B cell (primary cell): Measurements from ENCODE around the gene LONP2. TPM values are rescaled to one million over a fixed set of nuclear protein-coding genes. Genes with fewer than 3 reads are reported as not detected.

ENCODE experiments used
- ATAC-seq: fragments of 200-7000 bp; cut with Tn5 transposase; one replicate; pipeline ENCODE4 v1.10.0; 2021; ENCODE audit warnings: low read depth, mild to moderate bottlenecking, moderate number of reproducible peaks, moderate library complexity
- CTCF ChIA-PET: fragments of 350-600 bp; sonication (Branson Sonifier 250); formaldehyde crosslinking; loops from one replicate; lab custom pipeline; 2021; ENCODE audit warnings: antibody characterized with exemption, inconsistent platforms; lab: Charles Lee
- POLR2A ChIA-PET: fragments of 350-600 bp; sonication (Branson Sonifier 250); formaldehyde crosslinking; loops from one replicate; lab custom pipeline; 2021; ENCODE audit warnings: antibody characterized with exemption; lab: Charles Lee
- DNase-seq: peaks from one replicate; pipeline ENCODE4 v3.0.0; 2013
- H2AFZ ChIP-seq: 2 replicates; pipeline ENCODE4 v1.6.1; 2012; ENCODE audit warnings: mild to moderate bottlenecking, low read depth, low read length; ENCODE audit not compliant: insufficient read depth, poor library complexity, severe bottlenecking
- H3K27ac ChIP-seq, 2 donors: 1 replicate in 1 of 2; 2 replicates in 1 of 2; pipeline ENCODE4 v1.5.1; 2012 to 2013; ENCODE audit warnings: low read length in 2 of 2, mild to moderate bottlenecking in 2 of 2, moderate library complexity in 1 of 2
- H3K27me3 ChIP-seq, 4 experiments: fragments of 200-600 bp in 1 of 4; sonication (generic) in 1 of 4; replicated peaks in 1 of 4; 1 replicate in 2 of 4; 2 replicates in 2 of 4; pipeline versions ENCODE4 v1.6.1 to v1.7.0; 2013 to 2016; ENCODE audit warnings: low read length in 3 of 4, mild to moderate bottlenecking in 2 of 4, mixed read lengths in 1 of 4, moderate library complexity in 1 of 4; ENCODE audit not compliant: insufficient read depth in 4 of 4, control insufficient read depth in 3 of 4; ENCODE audit errors: control extremely low read depth in 1 of 4
- H3K36me3 ChIP-seq, 2 experiments: replicated peaks in 1 of 2; 1 replicate in 1 of 2; 2 replicates in 1 of 2; pipeline versions ENCODE4 v1.6.1 to v1.7.1; 2013; ENCODE audit warnings: low read length in 1 of 2; ENCODE audit not compliant: insufficient read depth in 2 of 2, control insufficient read depth in 1 of 2; ENCODE audit errors: control extremely low read depth in 1 of 2, extremely low read depth in 1 of 2
- H3K4me1 ChIP-seq, 2 donors: fragments of 200-600 bp in 1 of 2; sonication (generic) in 1 of 2; 1 replicate in 1 of 2; 2 replicates in 1 of 2; pipeline versions ENCODE4 v1.5.1 to v1.6.1; 2013 to 2017; ENCODE audit warnings: low read length in 2 of 2; ENCODE audit not compliant: control insufficient read depth in 2 of 2, insufficient read depth in 2 of 2
- H3K4me2 ChIP-seq: replicated peaks from 2 replicates; pipeline ENCODE3; 2012; ENCODE audit warnings: mild to moderate bottlenecking, low read depth, low read length; ENCODE audit not compliant: poor library complexity, severe bottlenecking
- H3K4me3 ChIP-seq, 5 experiments: fragments of 200-600 bp in 1 of 5; sonication (generic) in 1 of 5; 1 replicate in 3 of 5; 2 replicates in 2 of 5; pipeline versions ENCODE4 v1.5.1 to v1.7.0; 2011 to 2016; ENCODE audit warnings: low read length in 4 of 5, mild to moderate bottlenecking in 4 of 5, low read depth in 2 of 5, control low read depth in 1 of 5, moderate library complexity in 1 of 5; ENCODE audit not compliant: insufficient read depth in 1 of 5; ENCODE audit errors: control extremely low read depth in 1 of 5, extremely low read depth in 1 of 5
- H3K79me2 ChIP-seq: fragments of 200-600 bp; sonication (generic); one replicate; pipeline ENCODE4 v1.6.0; 2016; ENCODE audit warnings: low read length; ENCODE audit not compliant: control insufficient read depth, insufficient read depth
- H3K9ac ChIP-seq: fragments of 200-600 bp; sonication (generic); 2 replicates; pipeline ENCODE4 v1.6.1; 2017; ENCODE audit warnings: mild to moderate bottlenecking, low read length, moderate library complexity
- H3K9me3 ChIP-seq, 3 donors: one replicate each; pipeline versions ENCODE4 v1.6.1 to v1.7.1; 2013; ENCODE audit warnings: low read length in 2 of 3; ENCODE audit not compliant: control insufficient read depth in 2 of 3, insufficient read depth in 1 of 3; ENCODE audit errors: control extremely low read depth in 1 of 3
- H4K20me1 ChIP-seq: 2 replicates; pipeline ENCODE4 v1.6.0; 2012; ENCODE audit warnings: mild to moderate bottlenecking, low read length; ENCODE audit not compliant: insufficient read depth, control insufficient read depth, poor library complexity, severe bottlenecking
- H3K27ac Mint-ChIP-seq: one replicate; pipeline ENCODE4 v1.8.0; 2021; ENCODE audit warnings: mixed read lengths
- H3K27me3 Mint-ChIP-seq: one replicate; pipeline ENCODE4 v1.8.0; 2021; ENCODE audit warnings: mixed read lengths
- H3K4me1 Mint-ChIP-seq: one replicate; pipeline ENCODE4 v1.8.0; 2021; ENCODE audit warnings: mixed read lengths
- H3K4me3 Mint-ChIP-seq: one replicate; pipeline ENCODE4 v1.8.0; 2021; ENCODE audit warnings: mixed read lengths
- H3K9me3 Mint-ChIP-seq: one replicate; pipeline ENCODE4 v1.8.0; 2022; ENCODE audit warnings: mixed read lengths; ENCODE audit not compliant: insufficient read depth
- EZH2 ChIP-seq: IDR thresholded peaks from 2 replicates; pipeline ENCODE4 v1.6.1; 2012; ENCODE audit warnings: borderline replicate concordance, low read depth, mild to moderate bottlenecking, moderate library complexity, low read length; ENCODE audit not compliant: insufficient read depth, poor library complexity, severe bottlenecking
- WGBS: methylation state at CpG from one replicate; pipeline ENCODE4 v1.1.5; 2013; ENCODE audit warnings: missing lambda C conversion rate; ENCODE audit not compliant: insufficient coverage; 5-methylcytosine and 5-hydroxymethylcytosine counted together
- intact Hi-C: fragments of 100-400 bp; cut with micrococcal nuclease; formaldehyde crosslinking; loops from one replicate; pipeline ENCODE4 v1.10.0; 2022
- polyA plus RNA-seq: library from polyadenylated mRNA; depleted of rRNA; stranded (reverse); fragments of >200 nt; gene quantifications from 2 replicates; pipeline ENCODE4 v1.2.3, GENCODE V29; 2012
- total RNA-seq, 2 donors: library from RNA; stranded (reverse); fragments of 120-200 nt in 1 of 2; gene quantifications; 1 replicate in 1 of 2; 2 replicates in 1 of 2; pipeline versions ENCODE4 v1.2.3 to v1.2.4, GENCODE V29; 2013 to 2022
- TF ChIP-seq, protein P1 (sequence below): fragments of 200-600 bp; IDR thresholded peaks from one replicate; pipeline ENCODE4 v1.8.0; 2022; ENCODE audit warnings: antibody characterized with exemption, mild to moderate bottlenecking

Gene LONP2
- total and polyA plus RNA-seq, 2 donors (not counting 1 experiment from before 2014, with no cell fraction given) = 39.3 to 84.2 TPM

DNA sequence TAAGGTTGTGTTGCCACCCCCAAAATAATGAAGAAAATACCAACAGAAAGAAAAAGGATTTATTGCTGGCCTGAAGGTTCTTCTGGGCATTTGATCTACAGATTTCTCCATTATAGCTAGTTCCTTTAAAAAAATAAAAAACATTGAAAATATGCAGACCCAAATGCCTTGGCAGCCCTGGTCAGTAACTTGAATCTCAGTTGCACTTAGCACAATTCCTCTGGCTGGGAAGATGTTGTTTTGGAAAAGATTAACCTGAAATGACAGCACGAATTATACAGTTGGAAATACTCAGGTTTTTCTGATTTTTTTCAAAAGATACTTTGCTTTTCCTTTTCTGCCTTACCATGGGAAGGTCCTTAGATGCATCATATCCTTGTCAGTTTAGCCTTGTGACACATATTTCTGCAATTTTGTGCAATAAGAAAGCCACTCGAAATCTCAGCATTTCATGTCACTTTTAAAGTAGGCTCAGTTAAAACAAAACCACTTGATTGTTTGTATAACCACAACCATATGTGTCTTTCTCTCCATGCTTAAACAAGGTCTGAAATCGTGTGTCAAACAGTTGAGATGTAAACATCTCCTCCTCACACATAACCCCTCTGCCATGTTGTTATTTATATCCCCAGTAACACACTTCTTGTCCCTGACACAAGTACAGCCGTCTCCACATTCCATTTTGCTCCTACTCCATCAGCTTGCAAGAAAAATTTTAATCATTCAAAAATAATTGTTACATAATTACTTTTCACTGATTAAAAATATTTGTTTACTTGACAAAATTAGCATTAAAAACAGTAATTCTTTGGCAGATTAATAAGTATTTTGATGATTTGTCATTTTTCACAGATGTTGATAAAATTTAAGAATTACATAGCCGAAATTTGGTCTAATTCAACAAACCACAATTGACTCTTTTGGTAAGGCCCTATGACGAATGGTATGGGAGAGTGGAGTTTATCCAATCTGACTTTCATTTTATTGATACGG lies 80.0 kb downstream of the LONP2 start:
- Histone ChIP-seq H3K4me3 (no peak overlapping the region), H3K27ac (no peak overlapping the region), H3K36me3 (peaks cover 0 to 19% of the 10 kb centered on the region in 2 experiments), H2AFZ (no peak overlapping the region), H3K9ac (no peak overlapping the region), H3K9me3 (no peaks in the 10 kb centered on the region), H3K79me2 (no peaks in the 10 kb centered on the region), H3K4me1 (peaks cover under 1 to 1% of the 10 kb centered on the region in 2 donors), H4K20me1 (no peaks in the 10 kb centered on the region), H3K4me2 (no peak overlapping the region), H3K27me3 (no peaks in the 10 kb centered on the region)
- ATAC-seq = no peak
- intact Hi-C loops = no loop called here
- H3K27ac Mint-ChIP-seq = no peak overlapping the region
- no peak for DNase-seq
- WGBS = 84% methylated on average over 3 of the region's 7 CpGs
- H3K27me3 Mint-ChIP-seq = no peaks in the 10 kb centered on the region
- no peak overlapping the region for H3K4me3 Mint-ChIP-seq
- no peak for TF ChIP-seq EZH2
- TF ChIP-seq, protein P1, sequence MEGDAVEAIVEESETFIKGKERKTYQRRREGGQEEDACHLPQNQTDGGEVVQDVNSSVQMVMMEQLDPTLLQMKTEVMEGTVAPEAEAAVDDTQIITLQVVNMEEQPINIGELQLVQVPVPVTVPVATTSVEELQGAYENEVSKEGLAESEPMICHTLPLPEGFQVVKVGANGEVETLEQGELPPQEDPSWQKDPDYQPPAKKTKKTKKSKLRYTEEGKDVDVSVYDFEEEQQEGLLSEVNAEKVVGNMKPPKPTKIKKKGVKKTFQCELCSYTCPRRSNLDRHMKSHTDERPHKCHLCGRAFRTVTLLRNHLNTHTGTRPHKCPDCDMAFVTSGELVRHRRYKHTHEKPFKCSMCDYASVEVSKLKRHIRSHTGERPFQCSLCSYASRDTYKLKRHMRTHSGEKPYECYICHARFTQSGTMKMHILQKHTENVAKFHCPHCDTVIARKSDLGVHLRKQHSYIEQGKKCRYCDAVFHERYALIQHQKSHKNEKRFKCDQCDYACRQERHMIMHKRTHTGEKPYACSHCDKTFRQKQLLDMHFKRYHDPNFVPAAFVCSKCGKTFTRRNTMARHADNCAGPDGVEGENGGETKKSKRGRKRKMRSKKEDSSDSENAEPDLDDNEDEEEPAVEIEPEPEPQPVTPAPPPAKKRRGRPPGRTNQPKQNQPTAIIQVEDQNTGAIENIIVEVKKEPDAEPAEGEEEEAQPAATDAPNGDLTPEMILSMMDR = no peak
- H3K9me3 Mint-ChIP-seq = no peaks in the 10 kb centered on the region
- ChIA-PET POLR2A (no interaction called here), CTCF (no interaction called here)
- peaks cover 2% of the 10 kb centered on the region for H3K4me1 Mint-ChIP-seq

DNA sequence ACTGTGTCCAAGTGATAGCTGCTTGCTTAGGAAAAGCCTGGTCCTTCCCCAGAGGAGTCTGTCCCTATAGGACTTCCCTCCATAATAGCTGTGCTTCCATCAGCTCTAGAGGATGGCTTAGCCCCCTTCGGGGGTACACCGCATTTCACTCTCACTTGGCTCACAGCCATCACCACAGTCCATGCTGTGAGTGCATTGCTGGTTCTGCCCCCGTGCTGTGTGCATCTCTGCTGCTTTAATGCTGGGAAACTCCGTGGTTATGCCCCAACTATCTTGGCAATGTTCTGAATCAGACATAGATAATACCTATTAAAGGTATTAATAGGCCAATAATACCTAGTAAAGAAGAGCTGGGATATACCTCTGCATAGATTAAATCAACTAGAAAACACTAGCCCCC lies 82.8 kb downstream of the LONP2 start:
- POLR2A ChIA-PET = no interaction called here
- H2AFZ ChIP-seq = no peak overlapping the region
- H3K27ac ChIP-seq = no peak overlapping the region
- no peak overlapping the region for H3K27ac Mint-ChIP-seq
- DNase-seq = no peak
- no peaks in the 10 kb centered on the region for H3K9me3 Mint-ChIP-seq
- H3K4me3 Mint-ChIP-seq = no peak overlapping the region
- H3K4me2 ChIP-seq = no peak overlapping the region
- no peaks in the 10 kb centered on the region for H3K4me1 ChIP-seq
- no peaks in the 10 kb centered on the region for H3K9me3 ChIP-seq
- no peaks in the 10 kb centered on the region for H3K79me2 ChIP-seq
- no peak for ATAC-seq
- WGBS = 64% methylated on average over 2 of the region's 4 CpGs
- H3K9ac ChIP-seq = no peak overlapping the region
- no peaks in the 10 kb centered on the region for H3K4me1 Mint-ChIP-seq
- H3K4me3 ChIP-seq = no peak overlapping the region
- intact Hi-C loops = no loop called here
- no peaks in the 10 kb centered on the region for H4K20me1 ChIP-seq
- H3K27me3 Mint-ChIP-seq = no peaks in the 10 kb centered on the region
- CTCF ChIA-PET = interaction anchor here (0.6 to 2.0 kb wide), 3 partner anchors 9 to 296 kb away, joined by 3 to 5 read pairs (median 5); no protein-coding TSS in a partner anchor
- peaks cover 4 to 24% of the 10 kb centered on the region in 2 experiments for H3K36me3 ChIP-seq
- TF ChIP-seq, protein P1 = no peak
- TF ChIP-seq EZH2 = no peak
- no peaks in the 10 kb centered on the region for H3K27me3 ChIP-seq
